SHP77 treated with DMSO at 0.1 percent for 48 hours (cell line): ENCODE measurements around the gene WAPL.

Experiments
- DNase-seq: peaks from one replicate; lab custom pipeline; 2025; lab: John Stamatoyannopoulos, UW

WAPL gene

DNA sequence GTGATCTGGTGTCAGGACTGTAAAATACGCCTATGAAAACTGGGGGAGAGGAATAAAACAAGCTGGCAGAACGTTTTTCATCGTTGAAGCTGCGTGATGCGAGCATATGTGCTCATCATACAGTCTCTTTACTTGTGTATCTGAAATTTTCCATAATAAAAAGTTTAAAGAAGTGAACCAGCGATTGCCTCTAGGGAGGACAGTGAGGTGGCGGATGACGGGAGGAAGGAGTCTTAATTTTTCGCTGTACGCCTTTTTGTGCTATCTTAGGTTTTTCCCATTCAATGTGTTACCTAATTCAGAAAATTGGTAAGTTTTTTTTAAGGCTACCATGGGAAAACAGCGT, 891 bp upstream of the WAPL start:
- no peak for DNase-seq

DNA sequence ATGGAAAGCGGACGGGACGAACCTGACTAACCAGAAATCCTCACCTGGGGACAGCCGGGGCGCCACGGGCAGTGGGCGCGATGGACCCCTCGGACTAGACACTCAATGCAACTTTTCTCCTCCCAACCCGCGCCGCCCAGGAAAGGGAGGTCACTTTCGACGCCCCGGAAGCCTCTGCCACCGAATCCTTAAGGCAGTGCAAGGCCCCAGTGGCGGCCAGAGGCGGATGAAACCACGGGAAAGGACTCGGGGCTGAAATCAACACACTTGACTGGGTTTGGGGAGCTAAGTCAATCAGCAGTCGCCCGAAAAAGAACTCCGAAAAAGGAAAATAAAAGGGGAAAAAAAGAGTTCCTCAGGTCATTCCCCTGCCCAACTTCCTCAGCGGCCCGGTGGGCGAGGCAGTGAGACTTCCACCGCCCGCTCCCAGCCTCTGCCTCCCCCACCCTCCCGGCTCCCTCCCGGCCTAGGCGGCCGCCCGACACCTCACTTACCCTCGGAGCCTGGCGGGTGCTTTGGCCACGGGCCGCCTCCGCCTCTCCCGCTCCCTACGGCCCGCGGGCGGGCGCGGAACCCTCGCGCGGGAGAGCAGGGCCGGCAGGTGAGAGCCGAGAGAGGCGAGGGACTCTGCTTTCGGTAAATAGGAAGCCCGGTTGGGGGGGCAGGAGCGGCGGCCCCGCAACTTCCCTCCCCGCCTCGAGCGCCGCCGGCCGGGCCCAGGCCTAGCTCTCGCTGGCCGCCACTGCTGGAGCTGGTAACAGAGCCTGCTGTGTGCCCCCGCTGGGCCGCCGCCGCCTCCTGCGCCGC, 518 bp downstream of the WAPL start:
- no peak for DNase-seq

- no peak for DNase-seq
Observed at GRCh38 chr10:86518781-86519180, 2.8 kb downstream of the WAPL start.

GRCh38 chr10:86512137-86512536, 9.5 kb downstream of the WAPL start:
- DNase-seq, result no peak

DNA sequence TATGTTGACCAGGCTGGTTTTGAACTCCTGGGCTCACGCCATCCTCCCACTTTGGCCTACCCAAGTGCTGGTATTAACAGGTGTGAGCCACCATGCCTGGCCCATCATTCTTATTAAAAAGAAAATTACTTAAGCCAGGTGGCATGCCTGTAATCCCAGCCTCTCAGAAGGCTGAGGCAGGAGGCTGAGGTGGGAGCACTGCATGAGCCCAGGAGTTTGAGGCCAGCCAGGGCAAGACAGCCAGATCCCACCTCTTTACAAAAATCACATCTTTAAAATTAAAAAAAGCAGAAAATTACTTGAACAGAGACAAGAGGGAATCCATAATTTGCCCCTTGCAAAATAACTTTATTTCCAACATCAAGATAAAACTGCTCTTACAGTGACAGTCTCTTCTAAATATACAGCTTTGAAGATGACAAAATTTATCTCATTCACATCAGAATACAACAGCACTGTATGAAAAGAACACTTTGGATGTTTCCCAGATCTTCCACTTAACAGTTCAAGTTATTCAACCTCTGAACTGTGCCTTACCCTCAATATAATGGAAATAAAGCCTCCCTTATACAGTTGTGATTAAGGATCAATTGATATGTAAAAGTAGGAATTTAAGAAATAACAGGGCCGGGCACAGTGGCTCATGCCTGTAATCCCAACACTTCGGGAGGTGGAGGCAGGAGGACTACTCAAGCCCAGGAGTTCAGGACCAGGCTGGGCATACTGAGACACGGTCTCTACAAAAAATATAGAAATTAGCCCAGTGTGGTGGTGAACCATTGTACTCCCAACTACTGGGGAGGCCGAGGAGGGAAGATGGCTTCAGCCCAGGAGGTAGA, 10.3 kb downstream of the WAPL start:
- no peak for DNase-seq

DNA sequence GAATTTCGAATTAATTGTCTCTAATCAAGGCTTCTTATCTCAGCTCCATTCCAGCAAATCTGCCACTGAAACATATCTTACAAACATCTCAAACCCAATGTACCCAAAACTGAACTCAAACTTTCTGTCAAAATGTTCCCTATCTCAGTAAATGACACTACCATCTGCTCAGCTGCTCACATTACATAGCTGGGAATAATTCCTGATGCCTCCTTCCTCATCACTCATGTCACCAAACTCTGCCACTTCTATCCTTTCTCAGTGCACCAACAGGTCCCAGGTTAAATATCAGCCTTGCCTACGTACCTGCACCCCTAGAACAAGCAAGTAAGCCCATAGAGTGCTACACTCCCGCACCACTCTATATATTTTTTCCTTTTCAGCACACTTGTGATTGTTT, 12.4 kb downstream of the WAPL start:
- no peak for DNase-seq

DNA sequence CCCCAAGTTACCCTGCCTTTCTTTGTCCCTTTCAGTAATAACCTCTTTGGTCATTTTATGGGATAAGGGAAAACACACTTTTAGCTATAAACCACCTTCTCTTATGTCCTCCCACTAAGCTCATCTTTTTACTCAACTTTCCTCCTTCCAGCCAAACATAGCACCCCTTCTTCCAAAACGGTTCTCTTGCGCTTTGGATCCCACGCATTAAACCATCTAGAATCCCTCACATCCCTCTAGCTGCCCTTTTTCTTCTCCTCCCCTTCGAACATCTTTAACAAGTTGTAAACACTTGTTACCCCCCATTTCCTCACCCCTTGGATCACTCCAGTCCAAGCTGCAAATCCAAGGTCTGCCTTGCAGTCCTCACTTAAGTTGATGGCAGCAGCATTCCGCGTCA, 13.4 kb downstream of the WAPL start:
- no peak for DNase-seq

- DNase-seq, result no peak
Observed at GRCh38 chr10:86506499-86506898, 15.1 kb downstream of the WAPL start.

DNA sequence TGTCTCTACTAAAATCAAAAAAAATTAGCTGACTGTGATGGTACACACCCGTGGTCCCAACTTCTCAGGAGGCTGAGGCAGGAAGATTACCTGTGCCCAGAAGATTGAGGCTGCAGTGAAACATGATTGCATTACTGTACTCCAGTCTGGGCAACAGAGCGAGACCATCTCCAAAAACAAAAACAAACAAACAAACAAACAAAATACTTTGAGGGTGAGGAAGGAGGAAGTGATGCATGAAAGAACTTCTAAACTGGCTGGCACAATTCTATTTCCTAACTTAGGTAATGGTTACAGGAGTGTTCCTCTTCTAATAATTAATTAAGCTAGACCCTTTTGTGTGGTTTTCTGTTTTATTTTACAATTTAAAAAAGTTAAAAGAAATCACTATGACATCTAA, 15.5 kb downstream of the WAPL start:
- no peak for DNase-seq

- DNase-seq, result no peak
Observed at GRCh38 chr10:86504510-86504909, 17.1 kb downstream of the WAPL start.

DNA sequence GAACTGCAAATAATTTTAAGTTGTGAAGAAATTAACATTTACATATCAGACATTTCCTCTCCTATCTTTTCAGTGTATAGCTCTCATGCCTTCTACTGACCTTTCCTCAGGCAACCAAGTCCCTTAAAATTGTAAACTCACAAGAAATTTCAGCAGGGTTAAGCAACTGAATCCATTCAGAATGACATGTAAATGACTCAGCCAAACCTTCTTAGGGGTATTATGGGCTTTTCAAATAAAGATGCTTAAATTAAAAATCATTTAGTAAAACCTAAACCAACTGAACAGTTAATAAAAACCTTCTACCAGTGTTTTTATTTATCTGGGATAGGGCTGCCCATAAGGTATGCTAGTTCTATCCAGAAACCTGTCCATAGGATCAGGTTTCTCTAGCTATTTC, 20.7 kb downstream of the WAPL start:
- DNase-seq, result no peak

- no peak for DNase-seq
Observed at GRCh38 chr10:86498598-86498997, 23.0 kb downstream of the WAPL start.

DNA sequence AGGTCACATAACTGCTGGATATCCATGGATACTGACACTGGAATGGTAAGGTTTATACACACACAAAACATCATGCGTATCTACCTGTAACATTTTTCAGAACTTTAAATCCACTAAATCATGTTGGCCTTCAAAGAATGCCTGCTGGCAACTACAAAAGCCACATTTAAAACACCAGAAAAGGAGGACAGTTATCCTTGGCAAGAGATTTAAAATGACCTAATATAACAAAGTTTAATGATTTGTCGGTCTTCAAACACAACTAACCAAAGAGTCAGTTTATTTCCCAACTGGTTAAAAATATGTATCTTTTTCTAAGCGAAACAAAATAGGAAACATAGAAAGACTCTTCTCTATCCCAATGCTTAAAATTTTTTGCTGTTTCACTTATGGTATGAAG, 24.0 kb downstream of the WAPL start:
- DNase-seq, result no peak

DNA sequence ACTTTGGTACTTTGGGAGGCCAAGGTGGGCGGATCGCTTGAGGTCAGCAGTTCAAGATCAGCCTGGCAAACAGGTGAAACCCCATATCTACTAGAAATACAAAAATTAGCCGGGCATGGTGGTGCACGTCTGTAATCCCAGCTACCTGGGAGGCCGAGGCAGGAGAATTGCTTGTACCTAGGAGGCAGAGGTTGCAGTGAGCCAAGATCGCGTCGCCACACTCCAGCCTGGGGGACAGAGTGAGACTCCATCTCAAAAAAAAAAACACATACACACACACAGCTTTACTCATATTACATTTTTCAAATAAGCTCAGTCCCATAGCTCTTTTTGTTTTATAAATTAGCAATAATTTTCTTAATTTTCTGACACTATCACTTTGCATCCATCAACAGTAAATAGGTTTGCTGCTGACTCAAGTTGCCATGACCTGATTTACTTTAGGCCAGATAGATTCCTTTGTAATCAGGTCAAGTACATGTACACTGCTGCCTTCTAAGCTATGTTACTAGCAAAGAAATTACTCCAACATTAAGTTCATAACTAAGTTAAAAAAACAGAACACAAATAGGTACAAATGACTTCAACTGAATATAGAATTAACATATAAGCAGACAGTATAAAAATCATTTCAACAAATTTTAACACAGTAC, 31.5 kb downstream of the WAPL start:
- DNase-seq, result no peak

- no peak for DNase-seq
Observed at GRCh38 chr10:86489071-86489810, 32.4 kb downstream of the WAPL start.

GRCh38 chr10:86486856-86487255, 34.7 kb downstream of the WAPL start:
- no peak for DNase-seq

DNA sequence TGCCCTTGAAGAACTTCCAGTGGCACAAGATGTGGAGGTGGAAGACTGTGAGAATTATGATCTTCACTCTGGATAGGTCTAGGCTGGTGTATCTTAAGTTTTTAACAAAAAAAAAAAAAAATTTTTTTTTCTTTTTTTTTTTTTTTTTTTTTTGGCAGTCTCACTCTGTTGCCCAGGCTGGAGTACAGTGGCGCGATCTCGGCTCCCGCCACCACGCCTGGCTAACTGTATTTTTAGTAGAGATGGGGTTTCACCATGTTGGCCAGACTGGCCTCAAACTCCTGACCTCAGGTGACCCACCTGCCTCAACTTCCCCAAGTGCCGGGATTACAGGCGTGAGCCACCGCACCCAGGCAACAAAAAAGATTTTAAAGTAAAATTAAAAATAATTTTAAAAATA, 37.9 kb downstream of the WAPL start:
- no peak for DNase-seq

DNA sequence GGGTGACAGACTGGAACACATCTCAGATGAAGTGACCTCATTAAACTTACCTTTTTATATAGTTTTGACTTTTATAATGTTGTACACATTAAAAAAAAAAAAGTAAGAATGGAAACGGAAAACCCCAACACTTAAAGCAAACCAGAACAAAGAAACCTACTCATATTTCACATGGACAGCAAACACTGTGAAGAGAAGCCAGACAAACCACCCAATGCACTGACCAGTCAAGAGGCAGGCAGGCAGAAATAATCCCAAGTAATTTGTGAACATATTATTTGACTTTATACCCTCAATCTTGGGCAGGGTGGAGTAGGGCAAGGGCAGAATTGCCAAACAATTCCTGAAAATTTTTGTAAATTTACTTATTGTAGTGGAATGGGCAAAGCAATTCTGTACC, 39.8 kb downstream of the WAPL start:
- no peak for DNase-seq

DNA sequence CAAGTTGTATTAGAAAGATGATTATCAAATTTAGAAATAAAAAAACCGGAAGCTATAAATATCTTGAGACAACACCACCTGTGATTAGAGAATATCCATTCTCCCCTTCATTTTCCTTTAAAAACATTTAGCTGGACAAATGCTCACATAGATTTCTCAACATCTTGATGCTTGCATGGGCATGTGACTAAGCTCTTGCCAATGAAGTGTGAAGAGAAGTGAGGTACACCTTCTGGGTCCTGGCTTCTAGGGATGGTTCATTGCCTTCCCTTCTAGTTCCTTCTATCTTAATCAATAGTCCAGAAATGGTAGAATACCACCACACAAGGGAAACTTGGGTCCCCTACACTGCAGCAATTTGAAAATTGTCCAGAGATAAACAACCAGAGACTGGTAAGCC, 41.0 kb downstream of the WAPL start:
- DNase-seq, result no peak

GRCh38 chr10:86472061-86472460, 49.5 kb downstream of the WAPL start:
- DNase-seq, result no peak

- DNase-seq, result no peak
Observed at GRCh38 chr10:86461963-86462804, 59.4 kb downstream of the WAPL start.

DNA sequence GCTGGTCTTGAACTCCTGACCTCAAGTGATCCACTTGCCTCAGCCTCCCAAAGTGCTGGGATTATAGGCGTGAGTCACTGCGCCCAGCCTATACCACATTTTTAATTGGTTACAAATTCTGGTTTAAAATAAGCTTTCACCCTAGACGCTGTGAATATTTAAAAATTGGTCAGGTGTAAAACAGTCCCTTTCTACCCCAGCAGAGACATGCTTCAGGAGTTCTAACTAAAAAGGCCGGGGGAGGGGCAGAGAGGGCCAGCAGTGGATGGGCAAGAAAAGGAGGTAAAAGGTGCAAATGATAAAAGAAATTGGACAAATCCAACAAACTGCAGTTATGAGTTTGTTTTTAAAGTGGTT, 70.0 kb downstream of the WAPL start:
- no peak for DNase-seq
